IMR-90 (cell line): ENCODE results near the gene NPL. TPM values are rescaled to one million over a fixed set of nuclear protein-coding genes. Genes with fewer than 3 reads are reported as not detected.

Experiments used
- ATAC-seq: fragments of 200-7000 bp; cut with Tn5 transposase; 2 replicates; pipeline ENCODE4 v1.9.1; 2020; ENCODE audit warnings: low read depth, mild to moderate bottlenecking, moderate library complexity
- BruUV-seq: library from RNA; stranded (reverse); fragments of 400-500 nt; replicated peaks from 2 replicates; lab custom pipeline; 2021; lab: Mats Ljungman, UMichigan
- CTCF ChIA-PET: fragments of 300-600 bp; formaldehyde crosslinking; extraction: SDS; loops from one replicate; lab custom pipeline; 2021; ENCODE audit warnings: antibody characterized with exemption; lab: Yijun Ruan, JAX
- POLR2A ChIA-PET: fragments of 300-600 bp; sonication (Branson Sonifier 250); formaldehyde crosslinking; loops from one replicate; lab custom pipeline; 2022; ENCODE audit warnings: antibody characterized with exemption; ENCODE audit not compliant: unreplicated experiment; lab: Charles Lee
- DNase-seq: peaks from one replicate; pipeline ENCODE4 v3.0.0; 2013
- H2AFZ ChIP-seq: replicated peaks from 2 replicates; pipeline ENCODE3; 2013; ENCODE audit warnings: low read length, mild to moderate bottlenecking; ENCODE audit not compliant: poor library complexity
- H2AK5ac ChIP-seq: 2 replicates; pipeline ENCODE4 v1.6.1; 2013; ENCODE audit warnings: low read depth, low read length, inconsistent platforms
- H2AK9ac ChIP-seq: replicated peaks from 2 replicates; pipeline ENCODE3; 2013; ENCODE audit warnings: mild to moderate bottlenecking, low read depth, low read length, moderate library complexity; ENCODE audit not compliant: poor library complexity
- H2BK120ac ChIP-seq: 2 replicates; pipeline ENCODE4 v1.6.1; 2013; ENCODE audit warnings: low read depth, low read length, inconsistent platforms
- H2BK15ac ChIP-seq: 3 replicates; pipeline ENCODE4 v1.6.1; 2013; ENCODE audit warnings: low read depth, low read length, inconsistent platforms
- H2BK20ac ChIP-seq: 2 replicates; pipeline ENCODE4 v1.6.1; 2013; ENCODE audit warnings: low read depth, mild to moderate bottlenecking, inconsistent platforms, low read length, moderate library complexity
- H2BK5ac ChIP-seq: 2 replicates; pipeline ENCODE4 v1.6.1; 2013; ENCODE audit warnings: mild to moderate bottlenecking, low read depth, low read length, inconsistent platforms; ENCODE audit not compliant: poor library complexity, severe bottlenecking
- H3K14ac ChIP-seq: replicated peaks from 2 replicates; pipeline ENCODE4 v1.6.1; 2013; ENCODE audit warnings: low read depth, low read length, inconsistent platforms
- H3K18ac ChIP-seq: 2 replicates; pipeline ENCODE4 v1.6.1; 2013; ENCODE audit warnings: low read depth, low read length, control low read depth
- H3K23ac ChIP-seq: 2 replicates; pipeline ENCODE4 v1.6.1; 2013; ENCODE audit warnings: low read depth, low read length, inconsistent platforms
- H3K27ac ChIP-seq: 2 replicates; pipeline ENCODE4 v1.5.1; 2013; ENCODE audit warnings: mild to moderate bottlenecking, control low read depth, low read length; ENCODE audit not compliant: insufficient read depth
- H3K27me3 ChIP-seq: 2 replicates; pipeline ENCODE4 v1.6.1; 2013; ENCODE audit warnings: low read length; ENCODE audit not compliant: control insufficient read depth, insufficient read depth
- H3K36me3 ChIP-seq: 2 replicates; pipeline ENCODE4 v1.6.1; 2013; ENCODE audit warnings: low read length, mixed read lengths; ENCODE audit not compliant: control insufficient read depth, insufficient read depth
- H3K4ac ChIP-seq: 2 replicates; pipeline ENCODE4 v1.6.1; 2013; ENCODE audit warnings: low read depth, low read length, inconsistent platforms
- H3K4me1 ChIP-seq: 2 replicates; pipeline ENCODE4 v1.6.1; 2013; ENCODE audit warnings: low read length, mixed read lengths; ENCODE audit not compliant: control insufficient read depth, insufficient read depth
- H3K4me2 ChIP-seq: 2 replicates; pipeline ENCODE4 v1.6.1; 2013; ENCODE audit warnings: low read depth, mild to moderate bottlenecking, control low read depth, low read length, moderate library complexity
- H3K4me3 ChIP-seq: 2 replicates; pipeline ENCODE4 v1.5.1; 2013; ENCODE audit warnings: low read depth, mild to moderate bottlenecking, control low read depth, low read length, moderate library complexity; ENCODE audit not compliant: insufficient read depth
- H3K56ac ChIP-seq: 2 replicates; pipeline ENCODE4 v1.6.1; 2013; ENCODE audit warnings: low read length, inconsistent platforms; ENCODE audit not compliant: insufficient read depth; ENCODE audit errors: extremely low read depth
- H3K79me1 ChIP-seq, 2 experiments: 2 replicates each; pipeline ENCODE4 v1.6.1; 2013; ENCODE audit warnings: low read length in 2 of 2, inconsistent platforms in 1 of 2, low read depth in 1 of 2
- H3K9ac ChIP-seq: 2 replicates; pipeline ENCODE4 v1.6.1; 2013; ENCODE audit warnings: low read depth, low read length, control low read depth
- H3K9me1 ChIP-seq: 2 replicates; pipeline ENCODE4 v1.6.1; 2013; ENCODE audit warnings: low read length, inconsistent platforms; ENCODE audit not compliant: insufficient read depth
- H3K9me3 ChIP-seq: 2 replicates; pipeline ENCODE4 v1.6.1; 2013; ENCODE audit warnings: low read length; ENCODE audit not compliant: control insufficient read depth, insufficient read depth
- H4K20me1 ChIP-seq: 2 replicates; pipeline ENCODE4 v1.6.1; 2013; ENCODE audit warnings: low read length, inconsistent platforms; ENCODE audit not compliant: insufficient read depth
- H4K5ac ChIP-seq: 2 replicates; pipeline ENCODE4 v1.6.1; 2013; ENCODE audit warnings: mild to moderate bottlenecking, low read depth, low read length, control low read depth
- H4K8ac ChIP-seq, 2 experiments: 2 replicates each; pipeline ENCODE4 v1.6.1; 2013; ENCODE audit warnings: low read depth in 2 of 2, low read length in 2 of 2, control low read depth in 1 of 2, inconsistent platforms in 1 of 2
- H4K91ac ChIP-seq: 2 replicates; pipeline ENCODE4 v1.6.1; 2013; ENCODE audit warnings: low read depth, low read length, inconsistent platforms; ENCODE audit not compliant: insufficient read depth
- BHLHE40 ChIP-seq: fragments of 150-350 bp; IDR thresholded peaks from 2 replicates; pipeline ENCODE4 v1.6.1; 2016; ENCODE audit warnings: mild to moderate bottlenecking, low read depth, low read length
- CEBPB ChIP-seq: IDR thresholded peaks from 2 replicates; pipeline ENCODE4 v1.6.1; 2012; ENCODE audit warnings: low read depth, low read length, improper control_type of control experiment
- MAZ ChIP-seq: IDR thresholded peaks from 2 replicates; pipeline ENCODE4 v1.6.1; 2012; ENCODE audit warnings: low read depth, mild to moderate bottlenecking, low read length, improper control_type of control experiment, moderate library complexity, borderline replicate concordance
- RCOR1 ChIP-seq: IDR thresholded peaks from 2 replicates; pipeline ENCODE4 v1.6.1; 2012; ENCODE audit warnings: mild to moderate bottlenecking, low read length, improper control_type of control experiment; ENCODE audit not compliant: insufficient replicate concordance
- RFX5 ChIP-seq: IDR thresholded peaks from 2 replicates; pipeline ENCODE4 v1.8.0; 2012; ENCODE audit warnings: low read depth, mild to moderate bottlenecking, low read length, moderate library complexity
- SMC3 ChIP-seq: fragments of 150-350 bp; IDR thresholded peaks from 2 replicates; pipeline ENCODE4 v1.6.1; 2016; ENCODE audit warnings: low read depth, mild to moderate bottlenecking, antibody characterized with exemption, low read length, moderate library complexity
- WGBS, 2 experiments: methylation state at CpG; one replicate each; pipeline versions ENCODE4 v1.1.5 to v1.1.7; 2013; ENCODE audit warnings: missing lambda C conversion rate in 2 of 2; ENCODE audit not compliant: insufficient read length in 1 of 2; ENCODE audit errors: extremely low coverage in 2 of 2; 5-methylcytosine and 5-hydroxymethylcytosine counted together
- dilution Hi-C: fragments of 300-500 bp; cut with HindIII; formaldehyde crosslinking; loops from one replicate; pipeline ENCODE4 v1.14.3; 2018; ENCODE audit warnings: low sequenced_read_pairs; ENCODE audit not compliant: unreplicated experiment
- in situ Hi-C: fragments of 300-500 bp; cut with MboI; formaldehyde crosslinking; loops from 3 replicates; pipeline ENCODE4 v1.14.3; 2019; ENCODE audit warnings: low sequenced_read_pairs, inconsistent platforms, mixed read lengths
- intact Hi-C: fragments of 100-400 bp; cut with micrococcal nuclease; formaldehyde crosslinking; loops from 2 replicates; pipeline ENCODE4 v1.10.0; 2022
- polyA plus RNA-seq, 3 experiments: library from polyadenylated mRNA; depleted of rRNA; stranded (reverse); fragments of >200 nt; gene quantifications; 2 replicates each; pipeline ENCODE4 v1.2.3, GENCODE V29; 2012; ENCODE audit warnings: low replicate concordance in 1 of 3
- total RNA-seq: library from RNA; depleted of rRNA; stranded (reverse); fragments of >200 nt; gene quantifications from 2 replicates; pipeline ENCODE4 v1.2.3, GENCODE V29; 2012
- TF ChIP-seq, protein P1 (sequence below): fragments of 150-350 bp; IDR thresholded peaks from 2 replicates; pipeline ENCODE4 v1.6.1; 2017; ENCODE audit warnings: mild to moderate bottlenecking, antibody characterized with exemption, low read length, low read depth

NPL gene
- total and polyA plus RNA-seq, 2 of the 4 experiments (the other 2 are of a cell fraction): 0.36 to 0.68 TPM

DNA sequence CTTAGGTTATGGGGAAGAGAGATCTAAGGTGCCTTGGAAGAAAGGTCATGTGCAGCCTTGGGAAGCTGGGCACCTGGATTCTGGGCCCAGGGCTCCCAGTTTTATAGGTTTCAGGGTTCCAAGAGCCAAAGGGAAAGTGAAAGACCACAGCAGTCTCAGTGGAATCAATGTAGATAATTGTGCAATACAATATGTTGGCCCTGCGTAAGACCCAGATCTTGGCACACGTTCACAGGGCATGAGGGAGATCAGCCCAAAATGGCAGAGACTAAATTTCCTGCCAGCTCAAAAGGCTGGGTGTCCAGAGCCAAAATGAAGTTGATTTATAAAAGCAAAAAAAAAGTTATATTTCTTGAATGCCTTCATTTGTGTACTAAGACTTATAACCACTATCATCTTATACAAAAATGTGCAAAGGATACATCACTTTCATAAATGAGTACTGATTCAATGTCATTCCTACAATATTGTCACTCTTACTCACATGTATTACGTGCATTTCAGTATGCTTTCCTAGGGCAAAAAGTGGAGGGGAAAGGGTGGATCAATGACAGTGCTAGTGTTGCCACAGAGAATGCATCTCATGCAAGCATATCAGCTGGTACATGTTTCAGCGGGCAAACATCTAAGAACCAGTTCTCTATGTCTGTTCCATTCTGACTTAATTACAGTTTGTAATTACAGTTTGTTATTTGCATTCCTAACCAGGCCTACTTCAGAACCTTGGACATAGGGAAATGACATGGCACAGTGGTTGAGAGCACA, 22.5 kb upstream of the NPL start:
- no peaks in the 10 kb centered on the region for H3K9me3 ChIP-seq
- no peak overlapping the region for H4K91ac ChIP-seq
- peak; percentile 44; the same call in 1 of the 2 replicates for TF ChIP-seq CEBPB
- TF ChIP-seq SMC3: no peak
- TF ChIP-seq, protein P1, sequence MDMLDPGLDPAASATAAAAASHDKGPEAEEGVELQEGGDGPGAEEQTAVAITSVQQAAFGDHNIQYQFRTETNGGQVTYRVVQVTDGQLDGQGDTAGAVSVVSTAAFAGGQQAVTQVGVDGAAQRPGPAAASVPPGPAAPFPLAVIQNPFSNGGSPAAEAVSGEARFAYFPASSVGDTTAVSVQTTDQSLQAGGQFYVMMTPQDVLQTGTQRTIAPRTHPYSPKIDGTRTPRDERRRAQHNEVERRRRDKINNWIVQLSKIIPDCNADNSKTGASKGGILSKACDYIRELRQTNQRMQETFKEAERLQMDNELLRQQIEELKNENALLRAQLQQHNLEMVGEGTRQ: no peak
- TF ChIP-seq BHLHE40: no peak
- TF ChIP-seq MAZ: no peak
- TF ChIP-seq RCOR1: no peak
- TF ChIP-seq RFX5: no peak
- H3K27me3 ChIP-seq: peaks cover 2% of the 10 kb centered on the region
- DNase-seq: no peak
- H4K5ac ChIP-seq: no peak overlapping the region
- ATAC-seq: no peak
- 59% methylated on average over 2 of the region's 4 CpGs; no CpG with 5 or more reads in 1 of the 2 experiments for WGBS, 2 experiments
- no peak overlapping the region for H3K14ac ChIP-seq
- no peaks in the 10 kb centered on the region for H3K36me3 ChIP-seq
- no peak overlapping the region for H2BK120ac ChIP-seq
- no peak overlapping the region for H3K4me3 ChIP-seq
- H2AK9ac ChIP-seq: no peak overlapping the region
- no peaks in the 10 kb centered on the region for H4K20me1 ChIP-seq
- no TSS peak for BruUV-seq
- H3K9ac ChIP-seq: no peak overlapping the region
- in situ Hi-C loops (no loop called here), dilution Hi-C loops (no loop called here), intact Hi-C loops (no loop called here)
- no peak overlapping the region for H2BK5ac ChIP-seq
- H3K79me1 ChIP-seq: no peaks in the 10 kb centered on the region
- no peak overlapping the region for H2AK5ac ChIP-seq
- ChIA-PET CTCF (interaction anchor here (0.6 kb wide), 1 partner anchor 187 kb away, joined by 3 read pairs; no protein-coding TSS in a partner anchor), POLR2A (no interaction called here)
- H3K9me1 ChIP-seq: no peaks in the 10 kb centered on the region
- H3K4me1 ChIP-seq: no peaks in the 10 kb centered on the region
- H2AFZ ChIP-seq: no peak overlapping the region
- no peak overlapping the region for H2BK15ac ChIP-seq
- no peak overlapping the region for H3K18ac ChIP-seq
- no peak overlapping the region for H3K27ac ChIP-seq
- H4K8ac ChIP-seq: no peak overlapping the region
- H3K4ac ChIP-seq: no peak overlapping the region
- no peak overlapping the region for H3K4me2 ChIP-seq
- H2BK20ac ChIP-seq: no peak overlapping the region
- no peak overlapping the region for H3K23ac ChIP-seq
- H3K56ac ChIP-seq: no peak overlapping the region
